ENCODE data around the gene PCSK6. TPM values are rescaled to one million over a fixed set of nuclear protein-coding genes. Genes with fewer than 3 reads are reported as not detected.

The PCSK6 gene
- total RNA-seq (2021) (26.3 and 27.2 TPM in 2 replicates), Bru-seq, nascent RNA (percentile 60 among the genes with signal in this experiment), BruChase-seq, experiment 1, labeled RNA remaining after a 2-hour chase (percentile 63 among the genes with signal in this experiment), BruChase-seq, experiment 2, labeled RNA remaining after a 6-hour chase (percentile 53 among the genes with signal in this experiment)
- long read RNA-seq, full-length matches to known transcripts: 3 of 69 reads
- long read RNA-seq, partial matches to known transcripts: 7 of 69 reads
- long read RNA-seq, other reads (novel, unspliced or antisense): 59 of 69 reads

DNA sequence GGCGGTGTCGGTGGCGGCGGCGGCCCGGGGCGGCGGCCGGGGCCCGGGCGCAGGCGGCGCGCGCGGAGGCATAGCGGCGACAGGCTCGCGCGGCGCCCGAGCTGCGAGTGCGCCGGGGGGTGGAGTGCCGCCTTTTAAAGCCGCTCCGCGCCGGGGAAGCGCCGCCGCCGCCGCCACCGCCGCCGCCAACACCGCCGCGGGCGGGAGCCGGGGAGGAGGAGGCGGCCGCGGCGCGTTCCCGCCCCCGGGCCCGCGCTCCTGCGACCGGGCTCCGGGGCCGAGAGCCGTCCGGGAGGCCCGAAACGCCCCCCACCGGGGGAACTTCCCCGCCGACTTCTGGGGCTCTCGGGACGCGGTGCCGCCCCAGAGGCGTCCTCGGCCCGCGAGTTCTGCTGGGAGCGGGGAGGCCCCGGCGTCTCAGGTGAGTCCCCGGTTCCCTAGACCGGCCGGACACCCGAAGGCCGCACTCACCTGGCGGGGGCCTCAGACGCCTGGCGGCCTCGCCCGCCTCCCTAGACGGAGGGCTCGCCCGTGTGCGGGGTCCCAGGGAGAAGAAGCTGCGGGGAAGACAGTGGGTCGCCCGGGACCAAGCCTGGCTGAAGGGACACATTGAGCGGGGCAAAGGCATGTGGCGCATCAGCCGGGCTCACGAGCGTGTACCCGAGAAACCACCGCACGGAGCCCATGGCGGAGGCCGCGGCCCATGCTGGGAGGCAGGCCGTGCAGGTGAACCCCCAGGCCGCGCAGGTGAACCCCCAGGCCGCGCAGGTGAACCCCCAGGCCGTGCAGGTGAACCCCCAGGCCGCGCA lies at the start of gene PCSK6:
Gene PCSK6, minus strand, starts transcription at position 109 of the 809 bp plus-strand sequence. Its CDS starts 37 bp downstream, at position 72.
- Histone ChIP-seq H2AFZ (peak within 1 kb of the TSS; percentile 72), H4K20me1 (ENCODE audit: insufficient read depth) (peaks cover 2% of the 10 kb centered on the region), H3K9me2 (ENCODE audit: insufficient read depth) (no peaks in the 10 kb centered on the region), H3K27ac (no peak within 1 kb of the TSS), H3K36me3 (ENCODE audit: low read depth) (peaks cover 5% of the 10 kb centered on the region), H3K4me1 (replicated peaks; ENCODE audit: insufficient read depth) (peaks cover 24% of the 10 kb centered on the region), H3K4me2 (peak within 1 kb of the TSS; percentile 84), H3K27me3 (ENCODE audit: insufficient read depth, low read depth) (no peaks in the 10 kb centered on the region), H3K79me2 (ENCODE audit: low read depth) (peaks cover 37% of the 10 kb centered on the region), H3K9me3 (ENCODE audit: insufficient read depth, low read depth) (no peaks in the 10 kb centered on the region), H3K4me3 (peak within 1 kb of the TSS; percentile 72), H3F3A (ENCODE audit: insufficient read depth, low read depth) (peaks cover 33% of the 10 kb centered on the region; the same call in 1 of the 2 replicates)
- intact Hi-C loops (cut with micrococcal nuclease; ENCODE audit: unreplicated experiment): loop anchor here (2.0 kb wide), 2 partner anchors 89 to 189 kb away; no protein-coding TSS in a partner anchor
- DNase-seq: peak in 1 of 2 experiments; percentile 59
- ChIA-PET CTCF (interaction anchor here (1.0 kb wide), 1 partner anchor 90 kb away, joined by 3 read pairs; no protein-coding TSS in a partner anchor), POLR2A (ENCODE audit: unreplicated experiment) (no interaction called here)
- no TSS peak for BruUV-seq (replicated peaks)
- TF ChIP-seq EZH2 (IDR thresholded peaks at IDR 0.05; ENCODE audit: low read depth): no peak
- TF ChIP-seq, protein P1, sequence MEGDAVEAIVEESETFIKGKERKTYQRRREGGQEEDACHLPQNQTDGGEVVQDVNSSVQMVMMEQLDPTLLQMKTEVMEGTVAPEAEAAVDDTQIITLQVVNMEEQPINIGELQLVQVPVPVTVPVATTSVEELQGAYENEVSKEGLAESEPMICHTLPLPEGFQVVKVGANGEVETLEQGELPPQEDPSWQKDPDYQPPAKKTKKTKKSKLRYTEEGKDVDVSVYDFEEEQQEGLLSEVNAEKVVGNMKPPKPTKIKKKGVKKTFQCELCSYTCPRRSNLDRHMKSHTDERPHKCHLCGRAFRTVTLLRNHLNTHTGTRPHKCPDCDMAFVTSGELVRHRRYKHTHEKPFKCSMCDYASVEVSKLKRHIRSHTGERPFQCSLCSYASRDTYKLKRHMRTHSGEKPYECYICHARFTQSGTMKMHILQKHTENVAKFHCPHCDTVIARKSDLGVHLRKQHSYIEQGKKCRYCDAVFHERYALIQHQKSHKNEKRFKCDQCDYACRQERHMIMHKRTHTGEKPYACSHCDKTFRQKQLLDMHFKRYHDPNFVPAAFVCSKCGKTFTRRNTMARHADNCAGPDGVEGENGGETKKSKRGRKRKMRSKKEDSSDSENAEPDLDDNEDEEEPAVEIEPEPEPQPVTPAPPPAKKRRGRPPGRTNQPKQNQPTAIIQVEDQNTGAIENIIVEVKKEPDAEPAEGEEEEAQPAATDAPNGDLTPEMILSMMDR (conservative IDR thresholded peaks at IDR 0.05): no peak

DNA sequence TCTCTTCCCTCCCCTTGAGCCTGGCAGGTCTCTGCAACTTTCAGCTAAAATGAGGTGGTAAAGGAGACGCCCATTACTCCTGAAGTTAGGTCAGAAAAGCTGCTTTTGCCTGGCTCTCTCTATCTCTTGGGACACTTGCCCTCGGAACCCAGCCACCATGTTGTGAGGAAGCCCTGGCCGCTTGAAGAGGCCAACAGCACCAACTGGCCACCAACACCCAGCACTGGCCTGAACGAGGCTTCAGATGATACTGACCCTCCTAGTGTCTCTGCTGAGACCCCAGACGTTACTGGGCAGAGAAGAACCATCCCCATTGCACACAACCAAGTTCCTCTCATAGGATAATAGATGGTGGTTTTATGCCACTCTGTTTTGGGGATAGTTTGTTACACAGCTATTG lies 49.5 kb upstream of the PCSK6 start:
- H3K4me1 ChIP-seq (replicated peaks; ENCODE audit: insufficient read depth): no peaks in the 10 kb centered on the region
- ChIA-PET CTCF (no interaction called here), POLR2A (ENCODE audit: unreplicated experiment) (no interaction called here)
- no peak for TF ChIP-seq EZH2 (IDR thresholded peaks at IDR 0.05; ENCODE audit: low read depth)
- TF ChIP-seq, protein P1 (conservative IDR thresholded peaks at IDR 0.05): no peak
- intact Hi-C loops (cut with micrococcal nuclease; ENCODE audit: unreplicated experiment): no loop called here
- H3K9me3 ChIP-seq (ENCODE audit: insufficient read depth, low read depth): no peaks in the 10 kb centered on the region
- H3K4me3 ChIP-seq: no peak overlapping the region
- no peak overlapping the region for H2AFZ ChIP-seq
- no TSS peak for BruUV-seq (replicated peaks)
- H3K9me2 ChIP-seq (ENCODE audit: insufficient read depth): no peaks in the 10 kb centered on the region
- H3K36me3 ChIP-seq (ENCODE audit: low read depth): no peaks in the 10 kb centered on the region
- H3K27me3 ChIP-seq (ENCODE audit: insufficient read depth, low read depth): no peaks in the 10 kb centered on the region
- no peak overlapping the region for H3K4me2 ChIP-seq
- H3F3A ChIP-seq (ENCODE audit: insufficient read depth, low read depth): no peaks in the 10 kb centered on the region
- DNase-seq: no peak
- no peaks in the 10 kb centered on the region for H3K79me2 ChIP-seq (ENCODE audit: low read depth)
- no peaks in the 10 kb centered on the region for H4K20me1 ChIP-seq (ENCODE audit: insufficient read depth)
- no peak overlapping the region for H3K27ac ChIP-seq

DNA sequence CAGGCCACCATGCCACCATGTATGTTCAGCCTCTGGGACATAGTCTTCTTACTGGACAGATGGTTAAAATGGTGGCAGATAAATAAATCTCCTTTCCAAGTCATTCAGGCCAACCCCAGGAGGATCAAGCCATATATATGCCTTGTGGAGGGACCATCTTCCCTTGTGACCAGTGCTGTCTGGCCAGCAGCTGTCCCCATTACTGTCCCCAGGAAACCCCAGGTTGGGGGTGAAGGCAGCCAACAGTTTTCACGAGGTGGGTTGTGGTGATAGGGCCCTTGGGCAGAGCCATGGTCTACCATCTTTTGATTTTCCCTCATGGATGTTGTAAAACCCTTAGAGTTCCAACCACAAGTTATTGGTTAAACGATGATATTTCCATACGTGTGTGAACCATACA lies 48.7 kb upstream of the PCSK6 start:
- Histone ChIP-seq H3K27ac (no peak overlapping the region), H3K4me1 (replicated peaks; ENCODE audit: insufficient read depth) (no peaks in the 10 kb centered on the region), H3K4me2 (no peak overlapping the region), H3K27me3 (ENCODE audit: insufficient read depth, low read depth) (no peaks in the 10 kb centered on the region), H3K36me3 (ENCODE audit: low read depth) (no peaks in the 10 kb centered on the region), H3K9me2 (ENCODE audit: insufficient read depth) (no peaks in the 10 kb centered on the region), H3K4me3 (no peak overlapping the region), H3K9me3 (ENCODE audit: insufficient read depth, low read depth) (no peaks in the 10 kb centered on the region), H2AFZ (no peak overlapping the region), H4K20me1 (ENCODE audit: insufficient read depth) (no peaks in the 10 kb centered on the region), H3F3A (ENCODE audit: insufficient read depth, low read depth) (no peaks in the 10 kb centered on the region), H3K79me2 (ENCODE audit: low read depth) (no peaks in the 10 kb centered on the region)
- DNase-seq: no peak
- POLR2A ChIA-PET (ENCODE audit: unreplicated experiment): no interaction called here
- intact Hi-C loops (cut with micrococcal nuclease; ENCODE audit: unreplicated experiment): no loop called here
- no TSS peak for BruUV-seq (replicated peaks)
- CTCF ChIA-PET: no interaction called here
- no peak for TF ChIP-seq EZH2 (IDR thresholded peaks at IDR 0.05; ENCODE audit: low read depth)
- TF ChIP-seq, protein P1 (conservative IDR thresholded peaks at IDR 0.05): no peak
